Central memory CD8-positive, alpha-beta T cell (primary cell): ENCODE measurements around the gene FAXC.
"Not testable (repeated sequence)": the region's sequence is repeated elsewhere in the genome, so short reads cannot be mapped to it uniquely, and the experiment has no call there.

Experiments
- ATAC-seq: fragments of 150-1000 bp; cut with Tn5 transposase; replicated peaks from 2 replicates; pipeline ENCODE4 v1.10.0; 2022; ENCODE audit warnings: mild to moderate bottlenecking, moderate FRiP score, moderate number of reproducible peaks; ENCODE audit not compliant: poor library complexity, severe bottlenecking; ENCODE audit errors: extremely low read depth
- DNase-seq, 2 donors: peaks; one replicate each; pipeline ENCODE4 v3.0.0; 2021; ENCODE audit warnings: low spot score in 2 of 2
- H3K27ac Mint-ChIP-seq: one replicate; pipeline ENCODE4 v1.8.0; 2022; ENCODE audit warnings: low read depth, mild to moderate bottlenecking, moderate library complexity, mixed read lengths
- H3K27me3 Mint-ChIP-seq: one replicate; pipeline ENCODE4 v1.8.0; 2022; ENCODE audit warnings: mixed read lengths
- H3K36me3 Mint-ChIP-seq: one replicate; pipeline ENCODE4 v1.8.0; 2022; ENCODE audit warnings: mild to moderate bottlenecking, moderate library complexity, mixed read lengths; ENCODE audit not compliant: insufficient read depth
- H3K4me1 Mint-ChIP-seq: one replicate; pipeline ENCODE4 v1.8.0; 2022; ENCODE audit warnings: mixed read lengths
- H3K4me3 Mint-ChIP-seq: one replicate; pipeline ENCODE4 v1.8.0; 2022; ENCODE audit warnings: mild to moderate bottlenecking, moderate library complexity, mixed read lengths
- H3K9me3 Mint-ChIP-seq: one replicate; pipeline ENCODE4 v1.8.0; 2022; ENCODE audit warnings: mixed read lengths

FAXC gene

DNA sequence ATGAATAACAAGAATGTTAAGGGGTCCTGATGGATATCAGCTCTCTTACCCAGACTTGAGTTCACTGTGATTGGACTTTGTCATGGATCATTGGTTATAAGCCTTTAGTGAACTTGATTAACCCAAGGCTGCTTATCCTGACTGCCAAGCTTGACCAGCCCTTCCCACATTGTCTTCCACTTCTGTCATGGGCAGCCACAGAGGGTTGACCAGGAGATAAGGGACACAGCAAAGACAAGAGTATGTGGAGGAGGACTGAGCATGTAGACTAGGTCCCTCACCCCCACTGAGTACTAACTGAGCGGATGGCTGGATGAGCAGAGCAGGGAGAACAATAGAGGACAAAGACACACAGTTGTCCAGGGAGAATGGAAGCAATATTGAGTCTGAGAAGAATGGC, 52.5 kb downstream of the FAXC start:
- Mint-ChIP-seq H3K9me3 (no peaks in the 10 kb centered on the region), H3K27me3 (peaks cover 55% of the 10 kb centered on the region), H3K27ac (no peak overlapping the region), H3K4me1 (no peaks in the 10 kb centered on the region), H3K4me3 (no peak overlapping the region), H3K36me3 (no peaks in the 10 kb centered on the region)
- no peak for DNase-seq
- ATAC-seq = no peak

DNA sequence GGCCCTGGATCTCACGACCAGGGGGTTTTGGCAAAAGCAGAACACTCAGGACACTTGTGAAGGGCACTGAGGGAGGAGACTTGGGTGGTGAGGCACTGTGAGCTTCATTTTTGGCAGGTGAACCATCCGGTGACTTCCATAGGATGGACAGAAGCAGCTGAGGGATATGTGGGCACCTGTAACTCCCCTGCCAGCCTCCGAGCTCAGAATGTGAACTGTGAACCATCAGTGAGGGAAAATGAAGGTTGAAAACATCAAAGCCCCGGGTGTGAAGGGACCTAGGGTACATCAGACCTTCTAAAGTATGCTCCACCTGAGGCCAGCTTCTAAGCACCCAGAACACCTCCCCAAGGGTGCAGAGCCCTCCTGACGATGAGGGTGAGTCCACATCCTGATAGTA, 53.2 kb downstream of the FAXC start:
- Mint-ChIP-seq H3K27me3 (peaks cover 55% of the 10 kb centered on the region), H3K27ac (no peak overlapping the region), H3K4me3 (no peak overlapping the region), H3K9me3 (no peaks in the 10 kb centered on the region), H3K36me3 (no peaks in the 10 kb centered on the region), H3K4me1 (no peaks in the 10 kb centered on the region)
- DNase-seq (no peak), ATAC-seq (no peak)

DNA sequence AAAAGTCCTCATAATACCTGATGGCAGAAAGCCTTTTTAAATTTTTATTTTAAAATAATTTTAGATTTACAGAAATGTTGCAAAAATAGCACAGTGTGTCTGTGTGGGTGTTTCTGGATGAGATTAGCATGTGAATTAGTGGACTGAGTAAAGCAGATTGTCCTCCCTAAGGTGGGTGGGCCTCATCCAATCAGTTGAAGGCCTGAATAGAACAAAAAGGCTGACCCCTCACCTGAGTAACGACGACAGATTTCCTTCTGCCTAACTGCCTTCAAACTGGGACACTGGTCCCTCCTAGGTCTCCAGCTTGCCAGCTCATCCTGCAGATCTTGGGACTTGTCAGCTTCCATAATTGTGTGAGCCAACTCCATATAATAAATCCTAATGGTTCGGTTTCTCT, 54.2 kb downstream of the FAXC start:
- DNase-seq = no peak
- ATAC-seq = no peak
- Mint-ChIP-seq H3K9me3 (no peaks in the 10 kb centered on the region), H3K4me3 (no peak overlapping the region), H3K4me1 (no peaks in the 10 kb centered on the region), H3K27me3 (peaks cover 45% of the 10 kb centered on the region), H3K27ac (no peak overlapping the region), H3K36me3 (no peaks in the 10 kb centered on the region)

DNA sequence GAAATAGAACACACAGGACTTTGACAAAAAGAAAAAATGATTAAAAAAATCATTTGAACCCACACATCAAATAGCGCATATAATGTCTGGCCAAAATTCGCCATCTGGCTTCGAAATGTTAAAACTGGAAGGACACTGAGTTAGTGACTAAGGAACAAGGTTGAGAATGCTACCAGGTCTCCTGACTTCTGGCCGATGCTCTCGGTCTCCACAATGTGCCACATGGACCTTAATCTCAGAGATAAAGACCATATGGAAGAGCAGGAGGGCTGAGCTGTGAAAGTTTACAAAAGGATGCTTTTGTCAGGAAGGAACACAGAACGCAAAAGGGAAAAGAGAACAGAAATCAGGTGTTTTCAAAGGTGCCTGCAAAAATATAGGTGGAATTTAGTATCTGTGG, 54.7 kb downstream of the FAXC start:
- Mint-ChIP-seq H3K4me3 (no peak overlapping the region), H3K36me3 (no peaks in the 10 kb centered on the region), H3K4me1 (no peaks in the 10 kb centered on the region), H3K27ac (no peak overlapping the region), H3K27me3 (peaks cover 41% of the 10 kb centered on the region), H3K9me3 (no peaks in the 10 kb centered on the region)
- no peak for ATAC-seq
- DNase-seq = no peak

DNA sequence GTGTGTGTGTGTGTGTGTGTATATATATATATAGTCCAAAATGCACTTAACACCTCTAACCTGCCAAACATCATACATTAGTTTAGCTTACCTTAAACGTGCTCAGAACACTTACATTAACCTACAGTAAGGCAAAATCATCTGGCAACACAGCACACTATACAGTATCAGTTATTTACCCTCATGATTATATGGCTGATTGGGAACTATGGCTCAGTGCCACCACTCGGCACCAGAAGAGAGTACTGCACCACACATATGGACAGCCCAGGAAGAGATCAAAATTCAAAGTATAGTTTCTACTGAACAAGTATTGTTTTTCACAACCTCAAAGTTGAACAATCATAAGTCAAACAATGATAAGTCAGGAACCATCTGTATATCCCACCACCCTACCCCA, 59.8 kb downstream of the FAXC start:
- Mint-ChIP-seq H3K36me3 (no peaks in the 10 kb centered on the region), H3K9me3 (no peaks in the 10 kb centered on the region), H3K4me3 (no peak overlapping the region), H3K4me1 (no peaks in the 10 kb centered on the region), H3K27ac (no peak overlapping the region), H3K27me3 (peaks cover 18% of the 10 kb centered on the region)
- no peak for DNase-seq
- ATAC-seq = no peak

DNA sequence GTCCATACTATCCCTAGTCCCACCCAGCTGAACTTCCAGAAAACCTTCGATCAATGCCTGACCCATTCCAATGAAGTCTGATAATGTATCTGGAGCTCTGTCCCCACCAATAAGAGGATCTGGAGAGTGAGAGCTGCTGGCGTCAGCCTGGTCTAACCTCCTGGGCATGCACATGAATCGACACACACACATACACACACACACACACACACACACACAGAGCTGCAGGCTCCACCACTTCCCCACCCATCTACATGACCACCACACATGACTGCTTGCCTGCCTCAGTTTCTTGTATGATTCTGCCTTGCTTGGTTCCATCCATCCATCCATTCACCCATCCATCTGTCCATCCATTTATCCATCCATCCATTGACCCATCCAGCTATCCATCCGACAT, 60.8 kb downstream of the FAXC start:
- no peaks in the 10 kb centered on the region for H3K36me3 Mint-ChIP-seq

DNA sequence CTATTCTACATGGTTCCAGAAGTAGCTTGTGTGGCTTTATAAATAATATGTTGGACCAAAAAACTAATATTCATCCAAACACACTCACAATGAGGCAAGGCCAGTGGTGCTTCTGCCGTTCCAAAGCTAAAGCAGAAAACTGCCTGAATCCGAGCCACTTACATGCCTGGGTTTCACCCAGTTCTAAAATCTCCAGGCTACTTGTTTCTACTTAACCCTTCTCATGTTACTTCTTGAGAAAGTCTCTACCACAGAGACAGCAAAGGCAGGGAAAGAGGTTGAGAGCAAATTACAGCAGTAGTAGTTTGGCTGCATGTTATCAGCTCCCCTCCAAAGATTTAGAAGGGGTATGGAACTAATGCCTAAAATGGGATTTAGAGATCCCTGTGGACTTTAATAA, 62.0 kb downstream of the FAXC start:
- Mint-ChIP-seq H3K9me3 (no peaks in the 10 kb centered on the region), H3K36me3 (no peaks in the 10 kb centered on the region), H3K4me1 (no peaks in the 10 kb centered on the region), H3K4me3 (no peak overlapping the region), H3K27ac (no peak overlapping the region), H3K27me3 (peaks cover 26% of the 10 kb centered on the region)
- ATAC-seq (no peak), DNase-seq (no peak)

More for the DNA sequence above, 60.8 kb downstream of the FAXC start:
- Mint-ChIP-seq H3K9me3 (no peaks in the 10 kb centered on the region), H3K4me3 (no peak overlapping the region), H3K4me1 (no peaks in the 10 kb centered on the region), H3K27ac (no peak overlapping the region), H3K27me3 (peaks cover 20% of the 10 kb centered on the region)
- DNase-seq (no peak), ATAC-seq (no peak)

DNA sequence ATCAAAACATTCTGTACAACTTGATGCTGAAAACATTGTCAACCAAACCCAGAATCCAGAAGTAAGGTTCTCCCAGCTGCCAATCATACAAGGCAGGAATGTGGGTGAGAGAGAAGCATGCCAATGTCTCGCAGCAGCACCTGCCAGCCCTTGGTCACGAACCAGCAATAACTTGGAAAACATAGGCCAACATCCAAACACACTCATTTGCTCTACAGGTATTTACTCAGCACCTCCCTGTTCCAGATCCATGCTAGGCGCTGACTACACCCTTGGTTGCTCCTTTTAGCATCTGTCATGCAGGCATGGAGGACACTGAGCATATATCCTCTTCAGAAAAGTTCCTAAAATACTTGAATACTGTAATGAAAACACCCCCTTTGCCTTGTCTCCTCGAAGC, 63.6 kb downstream of the FAXC start:
- Mint-ChIP-seq H3K4me1 (no peaks in the 10 kb centered on the region), H3K4me3 (no peak overlapping the region), H3K27ac (no peak overlapping the region), H3K9me3 (no peaks in the 10 kb centered on the region), H3K27me3 (peaks cover 26% of the 10 kb centered on the region), H3K36me3 (no peaks in the 10 kb centered on the region)
- DNase-seq (no peak), ATAC-seq (no peak)

DNA sequence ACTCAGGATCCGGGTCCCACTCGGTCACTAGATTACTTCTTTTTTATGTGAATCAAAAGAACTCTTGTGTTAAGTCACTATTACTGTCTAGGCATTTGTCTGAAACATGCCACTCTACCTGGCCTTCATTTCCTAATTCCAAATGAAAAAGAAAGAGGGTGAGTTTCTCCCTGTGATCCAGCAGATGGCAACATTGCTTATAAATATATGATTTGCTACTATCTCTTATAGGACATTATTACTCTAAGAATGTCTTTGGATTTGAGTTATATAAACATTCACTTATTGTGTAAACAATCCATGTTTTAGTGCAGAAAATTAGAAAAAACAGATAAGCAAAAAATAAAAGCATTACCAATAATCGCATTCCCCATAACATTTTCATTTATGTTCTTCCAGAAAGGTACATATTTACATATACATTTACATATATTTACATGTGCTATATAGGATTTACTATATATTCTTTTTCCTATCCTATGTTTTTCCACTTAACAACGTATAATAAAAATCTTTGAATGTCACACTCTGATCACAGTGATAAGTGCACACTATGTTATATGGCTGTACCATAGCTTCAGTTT, 66.9 kb downstream of the FAXC start:
- no peak for DNase-seq
- H3K27me3 Mint-ChIP-seq = peaks cover 25% of the 10 kb centered on the region
- no peak for ATAC-seq

DNA sequence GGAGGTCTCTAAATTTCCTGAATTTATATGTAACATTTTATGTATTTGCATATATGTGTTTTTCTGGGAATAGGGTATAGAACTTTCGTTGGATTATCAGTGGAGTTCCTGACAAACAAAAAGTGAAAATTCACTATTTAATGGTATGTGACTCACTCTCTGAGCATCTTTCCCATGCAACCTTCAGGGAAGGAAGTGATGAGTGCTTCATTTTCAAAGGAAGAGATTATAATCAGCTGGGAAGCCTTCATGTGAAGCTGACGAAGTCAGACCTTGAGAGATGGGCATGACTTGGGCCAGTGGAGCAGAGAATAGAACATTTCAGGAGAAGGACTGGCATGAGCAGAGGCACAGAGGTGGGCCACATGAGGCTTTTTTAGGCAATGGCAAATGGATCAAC, 72.7 kb downstream of the FAXC start:
- Mint-ChIP-seq H3K27me3 (peaks cover 41% of the 10 kb centered on the region), H3K9me3 (no peaks in the 10 kb centered on the region), H3K4me1 (no peaks in the 10 kb centered on the region), H3K36me3 (peaks cover 3% of the 10 kb centered on the region), H3K27ac (no peak overlapping the region), H3K4me3 (no peak overlapping the region)
- no peak for ATAC-seq
- DNase-seq = no peak

More for the DNA sequence above, 66.9 kb downstream of the FAXC start:
- no peaks in the 10 kb centered on the region for H3K9me3 Mint-ChIP-seq
- peaks cover 3% of the 10 kb centered on the region for H3K36me3 Mint-ChIP-seq
- H3K4me3 Mint-ChIP-seq = no peak overlapping the region
- H3K27ac Mint-ChIP-seq = no peak overlapping the region
- no peaks in the 10 kb centered on the region for H3K4me1 Mint-ChIP-seq

DNA sequence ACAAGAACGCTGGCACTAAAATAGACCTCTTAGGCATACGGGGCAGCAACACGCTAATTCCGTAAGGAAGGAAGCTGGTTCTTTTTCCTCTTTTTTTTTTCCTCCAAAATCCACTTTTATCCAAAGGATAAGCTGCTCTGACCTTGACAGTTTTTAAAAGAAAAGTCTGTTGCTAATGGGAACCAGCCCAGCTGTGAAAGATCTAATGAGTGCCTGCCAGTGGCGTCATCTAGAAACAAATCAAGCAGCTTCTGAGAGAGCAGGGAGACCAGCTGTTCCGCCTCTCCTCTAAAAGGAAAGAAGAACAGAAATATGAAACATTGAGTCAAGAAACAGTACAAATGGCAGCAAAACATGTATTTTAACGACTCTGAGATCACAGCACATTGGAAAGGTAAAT, 78.6 kb downstream of the FAXC start:
- Mint-ChIP-seq H3K4me1 (no peaks in the 10 kb centered on the region), H3K27me3 (peaks cover 27% of the 10 kb centered on the region), H3K36me3 (no peaks in the 10 kb centered on the region), H3K27ac (no peak overlapping the region), H3K4me3 (no peak overlapping the region), H3K9me3 (no peaks in the 10 kb centered on the region)
- ATAC-seq (no peak), DNase-seq (no peak)

DNA sequence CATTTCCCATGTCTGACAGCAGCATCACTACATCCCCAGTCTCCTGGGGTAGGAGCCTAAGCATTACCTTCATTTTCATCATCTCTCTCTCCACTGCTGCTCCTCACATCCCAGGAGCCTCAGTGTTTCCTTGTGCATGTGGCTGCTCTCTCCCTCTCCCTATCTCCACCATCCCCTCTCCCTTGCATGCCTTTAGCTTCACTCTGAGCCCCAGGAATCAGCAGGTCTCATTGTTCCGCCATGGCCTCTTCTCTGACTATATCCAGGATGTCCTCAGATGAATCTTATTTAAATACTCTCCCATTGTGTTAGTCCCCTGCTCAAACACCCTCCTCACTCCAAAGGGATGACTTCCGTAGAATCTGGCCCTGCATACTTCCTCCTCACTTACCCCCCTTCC, 79.4 kb downstream of the FAXC start:
- Mint-ChIP-seq H3K36me3 (no peaks in the 10 kb centered on the region), H3K9me3 (no peaks in the 10 kb centered on the region), H3K4me1 (no peaks in the 10 kb centered on the region), H3K27ac (no peak overlapping the region), H3K27me3 (peaks cover 27% of the 10 kb centered on the region), H3K4me3 (no peak overlapping the region)
- ATAC-seq = no peak
- no peak for DNase-seq

DNA sequence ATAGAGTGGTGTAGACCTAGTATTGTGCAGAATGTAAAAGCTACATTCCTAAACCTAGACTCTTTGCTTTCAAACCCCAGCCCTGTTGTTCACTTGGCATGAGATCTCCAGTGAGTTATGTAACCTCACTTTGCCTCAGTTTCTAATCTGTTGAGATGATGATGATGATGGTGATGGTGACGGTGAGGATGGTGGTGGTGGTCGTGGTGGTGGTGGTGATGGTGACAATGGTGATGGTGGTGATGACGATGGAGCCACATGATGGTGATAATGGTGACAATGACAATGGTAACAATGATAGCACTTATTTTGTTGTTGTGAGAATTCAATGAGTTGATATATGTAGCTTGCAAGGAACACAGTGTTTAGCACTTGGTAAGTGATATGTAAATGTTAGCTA, 80.3 kb downstream of the FAXC start:
- H3K4me1 Mint-ChIP-seq = no peaks in the 10 kb centered on the region
- H3K9me3 Mint-ChIP-seq = no peaks in the 10 kb centered on the region
- DNase-seq = no peak
- peaks cover 21% of the 10 kb centered on the region for H3K27me3 Mint-ChIP-seq
- no peak overlapping the region for H3K27ac Mint-ChIP-seq
- no peaks in the 10 kb centered on the region for H3K36me3 Mint-ChIP-seq
- H3K4me3 Mint-ChIP-seq = no peak overlapping the region
- ATAC-seq = no peak

DNA sequence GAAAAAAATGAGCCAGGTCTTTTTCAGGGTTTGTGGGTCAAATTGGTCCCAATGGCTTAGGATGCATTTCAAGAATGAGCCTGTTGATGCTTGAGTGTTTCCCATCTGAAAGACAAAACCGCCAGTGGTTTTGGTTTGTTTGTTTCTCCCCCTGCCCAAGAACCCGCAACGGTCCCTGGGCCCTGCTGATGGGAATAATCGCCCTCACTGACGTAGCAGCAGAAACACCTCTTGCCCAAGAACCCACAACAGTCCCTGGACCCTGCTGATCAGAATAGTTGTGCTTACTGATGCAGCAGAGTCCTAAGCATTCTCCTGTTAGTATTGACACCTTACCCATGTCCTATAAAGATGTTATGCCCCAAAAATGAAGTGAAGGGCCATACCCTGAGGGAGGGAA, 82.5 kb downstream of the FAXC start:
- ATAC-seq, H3K27ac Mint-ChIP-seq: not testable (repeated sequence)

More for the DNA sequence above, 82.5 kb downstream of the FAXC start:
- not testable (repeated sequence) for DNase-seq, H3K4me3 Mint-ChIP-seq, H3K36me3 Mint-ChIP-seq, H3K9me3 Mint-ChIP-seq, H3K27me3 Mint-ChIP-seq, H3K4me1 Mint-ChIP-seq
